Stimulated activated CD8-positive, alpha-beta memory T cell treated with anti-CD3 and anti-CD28 coated beads, Interleukin-4, amount 100 ng/mL, for 4 hours (primary cell): ENCODE measurements around the gene NUMBL.
A peak's percentile ranks its signal among the peaks of the same experiment; 100 is the strongest.
"Not testable (repeated sequence)": the region's sequence is repeated elsewhere in the genome, so short reads cannot be mapped to it uniquely, and the experiment has no call there.

Source experiments
- DNase-seq, 2 donors: peaks; one replicate each; pipeline ENCODE4 v3.0.0-alpha.2; 2020; ENCODE audit warnings: low read depth in 2 of 2, low spot score in 1 of 2

NUMBL gene

GRCh38 chr19:40667602-40668001 lies 22.8 kb downstream of the NUMBL start:
- no peak for DNase-seq

GRCh38 chr19:40666803-40667438 lies 23.5 kb downstream of the NUMBL start:
- DNase-seq: no peak

GRCh38 chr19:40663695-40664692 lies 26.5 kb downstream of the NUMBL start:
- no peak for DNase-seq

- DNase-seq: peak; percentile 79 to 89
Observed at GRCh38 chr19:40662925-40663694, 27.3 kb downstream of the NUMBL start.

GRCh38 chr19:40661616-40662015 lies 28.8 kb downstream of the NUMBL start:
- DNase-seq: no peak

GRCh38 chr19:40659566-40659965 lies 30.9 kb downstream of the NUMBL start:
- no peak for DNase-seq

- no peak for DNase-seq
Observed at GRCh38 chr19:40659116-40659515, 31.3 kb downstream of the NUMBL start.

- DNase-seq: no peak
Observed at GRCh38 chr19:40658031-40658430, 32.4 kb downstream of the NUMBL start.

GRCh38 chr19:40655684-40656083 lies 34.8 kb downstream of the NUMBL start:
- DNase-seq: not testable (repeated sequence)

- not testable (repeated sequence) for DNase-seq
Observed at GRCh38 chr19:40652303-40652702, 38.1 kb downstream of the NUMBL start.

GRCh38 chr19:40650749-40651305 lies 39.6 kb downstream of the NUMBL start:
- no peak for DNase-seq

GRCh38 chr19:40649903-40650675 lies 40.4 kb downstream of the NUMBL start:
- DNase-seq: not testable (repeated sequence)

GRCh38 chr19:40646743-40647254 lies 43.7 kb downstream of the NUMBL start:
- DNase-seq: no peak

GRCh38 chr19:40642757-40643305 lies 47.6 kb downstream of the NUMBL start:
- DNase-seq: no peak

GRCh38 chr19:40642051-40642706 lies 48.3 kb downstream of the NUMBL start:
- no peak for DNase-seq

GRCh38 chr19:40641281-40641680 lies 49.2 kb downstream of the NUMBL start:
- DNase-seq: no peak

- DNase-seq: no peak
Observed at GRCh38 chr19:40640744-40641143, 49.7 kb downstream of the NUMBL start.

GRCh38 chr19:40639638-40639982 lies 50.8 kb downstream of the NUMBL start:
- no peak for DNase-seq

- no peak for DNase-seq
Observed at GRCh38 chr19:40638327-40638726, 52.1 kb downstream of the NUMBL start.
